Measurements from ENCODE around the gene FRMD5. TPM values are rescaled to one million over a fixed set of nuclear protein-coding genes. Genes with fewer than 3 reads are reported as not detected.

FRMD5 gene
- polyA plus RNA-seq, 4 donors = 0.49 to 1.1 (median 0.81) TPM; not detected in 1

GRCh38 chr15:44158111-44158510 is 37.0 kb downstream of the FRMD5 start:
- Histone ChIP-seq H3K36me3 (ENCODE audit: control insufficient read depth in 3 of 3, insufficient read depth in 2 of 3, low read depth in 1 of 3, low read length in 3 of 3) (no peaks in the 10 kb centered on the region), H3K27ac (ENCODE audit: low read depth in 1 of 3, low read length in 2 of 3) (no peak overlapping the region), H3K27me3 (ENCODE audit: control insufficient read depth in 3 of 3, insufficient read depth in 3 of 3, low read length in 3 of 3) (no peaks in the 10 kb centered on the region), H3K4me1 (ENCODE audit: control insufficient read depth in 3 of 3, insufficient read depth in 2 of 3, low read depth in 1 of 3, low read length in 2 of 3) (no peaks in the 10 kb centered on the region), H3K9me3 (ENCODE audit: control insufficient read depth in 2 of 2, insufficient read depth in 1 of 2, low read depth in 1 of 2, low read length in 1 of 2) (no peaks in the 10 kb centered on the region), H3K4me3 (ENCODE audit: low read depth in 1 of 3, low read length in 3 of 3) (no peak overlapping the region)
- FAIRE-seq (no peak), DNase-seq (no peak)

- DNase-seq (peak in 1 of 2 donors; percentile 6), FAIRE-seq (no peak)
- WGBS, 3 donors = 23 to 67% (median 55%) methylated on average over 1 of the region's 1 CpG
- Histone ChIP-seq H3K9me3 (ENCODE audit: control insufficient read depth in 2 of 2, insufficient read depth in 1 of 2, low read depth in 1 of 2, low read length in 1 of 2) (no peaks in the 10 kb centered on the region), H3K27me3 (ENCODE audit: control insufficient read depth in 3 of 3, insufficient read depth in 3 of 3, low read length in 3 of 3) (no peaks in the 10 kb centered on the region), H3K4me3 (ENCODE audit: low read depth in 1 of 3, low read length in 3 of 3) (no peak overlapping the region), H3K4me1 (ENCODE audit: control insufficient read depth in 3 of 3, insufficient read depth in 2 of 3, low read depth in 1 of 3, low read length in 2 of 3) (no peaks in the 10 kb centered on the region), H3K27ac (ENCODE audit: low read depth in 1 of 3, low read length in 2 of 3) (no peak overlapping the region), H3K36me3 (ENCODE audit: control insufficient read depth in 3 of 3, insufficient read depth in 2 of 3, low read depth in 1 of 3, low read length in 3 of 3) (no peaks in the 10 kb centered on the region)
These were observed 37.4 kb downstream of the FRMD5 start for GRCh38 chr15:44157679-44158078.

GRCh38 chr15:44153352-44153751 is 41.7 kb downstream of the FRMD5 start:
- Histone ChIP-seq H3K36me3 (ENCODE audit: control insufficient read depth in 3 of 3, insufficient read depth in 2 of 3, low read depth in 1 of 3, low read length in 3 of 3) (no peaks in the 10 kb centered on the region), H3K4me1 (ENCODE audit: control insufficient read depth in 3 of 3, insufficient read depth in 2 of 3, low read depth in 1 of 3, low read length in 2 of 3) (no peaks in the 10 kb centered on the region), H3K27me3 (ENCODE audit: control insufficient read depth in 3 of 3, insufficient read depth in 3 of 3, low read length in 3 of 3) (peaks cover 0 to 1% (median 0%) of the 10 kb centered on the region in 3 donors), H3K4me3 (ENCODE audit: low read depth in 1 of 3, low read length in 3 of 3) (no peak overlapping the region), H3K27ac (ENCODE audit: low read depth in 1 of 3, low read length in 2 of 3) (no peak overlapping the region), H3K9me3 (ENCODE audit: control insufficient read depth in 2 of 2, insufficient read depth in 1 of 2, low read depth in 1 of 2, low read length in 1 of 2) (no peaks in the 10 kb centered on the region)
- FAIRE-seq (no peak), DNase-seq (no peak)
- WGBS, 3 donors = 84 to 93% (median 86%) methylated on average over 4 of the region's 4 CpGs

- Histone ChIP-seq H3K27ac (ENCODE audit: low read depth in 1 of 3, low read length in 2 of 3) (no peak overlapping the region), H3K36me3 (ENCODE audit: control insufficient read depth in 3 of 3, insufficient read depth in 2 of 3, low read depth in 1 of 3, low read length in 3 of 3) (no peaks in the 10 kb centered on the region), H3K4me1 (ENCODE audit: control insufficient read depth in 3 of 3, insufficient read depth in 2 of 3, low read depth in 1 of 3, low read length in 2 of 3) (no peaks in the 10 kb centered on the region), H3K27me3 (ENCODE audit: control insufficient read depth in 3 of 3, insufficient read depth in 3 of 3, low read length in 3 of 3) (peaks cover 0 to 3% (median 0%) of the 10 kb centered on the region in 3 donors), H3K9me3 (ENCODE audit: control insufficient read depth in 2 of 2, insufficient read depth in 1 of 2, low read depth in 1 of 2, low read length in 1 of 2) (no peaks in the 10 kb centered on the region), H3K4me3 (ENCODE audit: low read depth in 1 of 3, low read length in 3 of 3) (no peak overlapping the region)
- 35 to 97% (median 90%) methylated on average over 1 of the region's 1 CpG for WGBS, 3 donors
- DNase-seq = no peak
- peak; percentile 41 for FAIRE-seq
These were observed 45.8 kb downstream of the FRMD5 start for GRCh38 chr15:44149224-44149623.

- Histone ChIP-seq H3K9me3 (ENCODE audit: control insufficient read depth in 2 of 2, insufficient read depth in 1 of 2, low read depth in 1 of 2, low read length in 1 of 2) (no peaks in the 10 kb centered on the region), H3K4me1 (ENCODE audit: control insufficient read depth in 3 of 3, insufficient read depth in 2 of 3, low read depth in 1 of 3, low read length in 2 of 3) (no peaks in the 10 kb centered on the region), H3K36me3 (ENCODE audit: control insufficient read depth in 3 of 3, insufficient read depth in 2 of 3, low read depth in 1 of 3, low read length in 3 of 3) (no peaks in the 10 kb centered on the region), H3K4me3 (ENCODE audit: low read depth in 1 of 3, low read length in 3 of 3) (no peak overlapping the region), H3K27ac (ENCODE audit: low read depth in 1 of 3, low read length in 2 of 3) (no peak overlapping the region), H3K27me3 (ENCODE audit: control insufficient read depth in 3 of 3, insufficient read depth in 3 of 3, low read length in 3 of 3) (peaks cover 0 to 3% (median 0%) of the 10 kb centered on the region in 3 donors)
- FAIRE-seq (no peak), DNase-seq (no peak)
- WGBS, 3 donors = 53 to 74% (median 68%) methylated on average over 2 of the region's 2 CpGs
These were observed 46.5 kb downstream of the FRMD5 start for GRCh38 chr15:44148580-44148979.

- Histone ChIP-seq H3K4me3 (ENCODE audit: low read depth in 1 of 3, low read length in 3 of 3) (no peak overlapping the region), H3K4me1 (ENCODE audit: control insufficient read depth in 3 of 3, insufficient read depth in 2 of 3, low read depth in 1 of 3, low read length in 2 of 3) (no peaks in the 10 kb centered on the region), H3K36me3 (ENCODE audit: control insufficient read depth in 3 of 3, insufficient read depth in 2 of 3, low read depth in 1 of 3, low read length in 3 of 3) (no peaks in the 10 kb centered on the region), H3K27ac (ENCODE audit: low read depth in 1 of 3, low read length in 2 of 3) (no peak overlapping the region), H3K9me3 (ENCODE audit: control insufficient read depth in 2 of 2, insufficient read depth in 1 of 2, low read depth in 1 of 2, low read length in 1 of 2) (no peaks in the 10 kb centered on the region), H3K27me3 (ENCODE audit: control insufficient read depth in 3 of 3, insufficient read depth in 3 of 3, low read length in 3 of 3) (peaks cover 0 to 3% (median 0%) of the 10 kb centered on the region in 3 donors)
- DNase-seq = no peak
- FAIRE-seq = no peak
These were observed 47.4 kb downstream of the FRMD5 start for GRCh38 chr15:44147636-44148035.

GRCh38 chr15:44145495-44145894 is 49.6 kb downstream of the FRMD5 start:
- Histone ChIP-seq H3K4me1 (ENCODE audit: control insufficient read depth in 3 of 3, insufficient read depth in 2 of 3, low read depth in 1 of 3, low read length in 2 of 3) (no peaks in the 10 kb centered on the region), H3K27ac (ENCODE audit: low read depth in 1 of 3, low read length in 2 of 3) (no peak overlapping the region), H3K27me3 (ENCODE audit: control insufficient read depth in 3 of 3, insufficient read depth in 3 of 3, low read length in 3 of 3) (peaks cover 0 to 2% (median 0%) of the 10 kb centered on the region in 3 donors), H3K4me3 (ENCODE audit: low read depth in 1 of 3, low read length in 3 of 3) (no peak overlapping the region), H3K36me3 (ENCODE audit: control insufficient read depth in 3 of 3, insufficient read depth in 2 of 3, low read depth in 1 of 3, low read length in 3 of 3) (no peaks in the 10 kb centered on the region), H3K9me3 (ENCODE audit: control insufficient read depth in 2 of 2, insufficient read depth in 1 of 2, low read depth in 1 of 2, low read length in 1 of 2) (no peaks in the 10 kb centered on the region)
- FAIRE-seq (no peak), DNase-seq (no peak)
- WGBS, 3 donors = 55 to 77% (median 63%) methylated on average over 3 of the region's 3 CpGs

- H3K27me3 ChIP-seq (ENCODE audit: control insufficient read depth in 3 of 3, insufficient read depth in 3 of 3, low read length in 3 of 3) = peaks cover 0 to 2% (median 0%) of the 10 kb centered on the region in 3 donors
- H3K36me3 ChIP-seq (ENCODE audit: control insufficient read depth in 3 of 3, insufficient read depth in 2 of 3, low read depth in 1 of 3, low read length in 3 of 3) = no peaks in the 10 kb centered on the region
- DNase-seq (no peak), FAIRE-seq (no peak)
- no peak overlapping the region for H3K27ac ChIP-seq (ENCODE audit: low read depth in 1 of 3, low read length in 2 of 3)
- H3K4me3 ChIP-seq (ENCODE audit: low read depth in 1 of 3, low read length in 3 of 3) = no peak overlapping the region
- H3K9me3 ChIP-seq (ENCODE audit: control insufficient read depth in 2 of 2, insufficient read depth in 1 of 2, low read depth in 1 of 2, low read length in 1 of 2) = no peaks in the 10 kb centered on the region
- no peaks in the 10 kb centered on the region for H3K4me1 ChIP-seq (ENCODE audit: control insufficient read depth in 3 of 3, insufficient read depth in 2 of 3, low read depth in 1 of 3, low read length in 2 of 3)
These were observed 50.1 kb downstream of the FRMD5 start for GRCh38 chr15:44144992-44145391.

GRCh38 chr15:44144184-44144583 is 50.9 kb downstream of the FRMD5 start:
- WGBS, 3 donors = 65 to 82% (median 82%) methylated on average over 1 of the region's 1 CpG
- H3K4me3 ChIP-seq (ENCODE audit: low read depth in 1 of 3, low read length in 3 of 3) = no peak overlapping the region
- H3K4me1 ChIP-seq (ENCODE audit: control insufficient read depth in 3 of 3, insufficient read depth in 2 of 3, low read depth in 1 of 3, low read length in 2 of 3) = no peaks in the 10 kb centered on the region
- FAIRE-seq = no peak
- no peaks in the 10 kb centered on the region for H3K9me3 ChIP-seq (ENCODE audit: control insufficient read depth in 2 of 2, insufficient read depth in 1 of 2, low read depth in 1 of 2, low read length in 1 of 2)
- no peak for DNase-seq
- H3K36me3 ChIP-seq (ENCODE audit: control insufficient read depth in 3 of 3, insufficient read depth in 2 of 3, low read depth in 1 of 3, low read length in 3 of 3) = no peaks in the 10 kb centered on the region
- H3K27me3 ChIP-seq (ENCODE audit: control insufficient read depth in 3 of 3, insufficient read depth in 3 of 3, low read length in 3 of 3) = peaks cover 0 to 2% (median 0%) of the 10 kb centered on the region in 3 donors
- no peak overlapping the region for H3K27ac ChIP-seq (ENCODE audit: low read depth in 1 of 3, low read length in 2 of 3)

All from small intestine (tissue), 7 donors.